Measurements from ENCODE around the gene CYLD. TPM values are rescaled to one million over a fixed set of nuclear protein-coding genes. Genes with fewer than 3 reads are reported as not detected.
A peak's percentile ranks its signal among the peaks of the same experiment; 100 is the strongest.

CYLD gene
- total RNA-seq, 1 experiment from 2014 or later: 9.8 TPM

DNA sequence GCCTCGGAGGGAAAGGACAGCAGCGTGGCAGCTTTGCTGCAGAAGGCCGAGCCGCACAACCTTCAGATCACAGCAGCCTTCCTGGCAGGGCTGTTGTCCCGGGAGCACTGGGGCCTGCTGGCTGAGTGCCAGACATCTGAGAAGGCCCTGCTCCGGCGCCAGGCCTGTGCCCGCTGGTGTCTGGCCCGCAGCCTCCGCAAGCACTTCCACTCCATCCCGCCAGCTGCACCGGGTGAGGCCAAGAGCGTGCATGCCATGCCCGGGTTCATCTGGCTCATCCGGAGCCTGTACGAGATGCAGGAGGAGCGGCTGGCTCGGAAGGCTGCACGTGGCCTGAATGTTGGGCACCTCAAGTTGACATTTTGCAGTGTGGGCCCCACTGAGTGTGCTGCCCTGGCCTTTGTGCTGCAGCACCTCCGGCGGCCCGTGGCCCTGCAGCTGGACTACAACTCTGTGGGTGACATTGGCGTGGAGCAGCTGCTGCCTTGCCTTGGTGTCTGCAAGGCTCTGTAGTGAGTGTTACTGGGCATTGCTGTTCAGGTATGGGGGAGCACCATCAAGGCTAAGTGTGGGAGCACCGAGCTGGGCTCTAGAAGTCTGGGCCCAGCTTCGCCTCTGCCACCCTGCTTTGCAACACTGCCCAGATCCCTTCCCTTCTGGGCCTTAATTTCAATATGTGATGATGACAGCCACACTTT is 29.9 kb upstream of the CYLD start:
- H3K27me3 Mint-ChIP-seq (ENCODE audit: insufficient read depth, unreplicated experiment): no peaks in the 10 kb centered on the region
- TF ChIP-seq, protein P1, sequence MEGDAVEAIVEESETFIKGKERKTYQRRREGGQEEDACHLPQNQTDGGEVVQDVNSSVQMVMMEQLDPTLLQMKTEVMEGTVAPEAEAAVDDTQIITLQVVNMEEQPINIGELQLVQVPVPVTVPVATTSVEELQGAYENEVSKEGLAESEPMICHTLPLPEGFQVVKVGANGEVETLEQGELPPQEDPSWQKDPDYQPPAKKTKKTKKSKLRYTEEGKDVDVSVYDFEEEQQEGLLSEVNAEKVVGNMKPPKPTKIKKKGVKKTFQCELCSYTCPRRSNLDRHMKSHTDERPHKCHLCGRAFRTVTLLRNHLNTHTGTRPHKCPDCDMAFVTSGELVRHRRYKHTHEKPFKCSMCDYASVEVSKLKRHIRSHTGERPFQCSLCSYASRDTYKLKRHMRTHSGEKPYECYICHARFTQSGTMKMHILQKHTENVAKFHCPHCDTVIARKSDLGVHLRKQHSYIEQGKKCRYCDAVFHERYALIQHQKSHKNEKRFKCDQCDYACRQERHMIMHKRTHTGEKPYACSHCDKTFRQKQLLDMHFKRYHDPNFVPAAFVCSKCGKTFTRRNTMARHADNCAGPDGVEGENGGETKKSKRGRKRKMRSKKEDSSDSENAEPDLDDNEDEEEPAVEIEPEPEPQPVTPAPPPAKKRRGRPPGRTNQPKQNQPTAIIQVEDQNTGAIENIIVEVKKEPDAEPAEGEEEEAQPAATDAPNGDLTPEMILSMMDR (IDR thresholded peaks at IDR 0.05; ENCODE audit: insufficient read depth in 1 of 2, low read depth in 1 of 2, low read length in 1 of 2, severe bottlenecking in 1 of 2, unreplicated experiment in 1 of 2): no peak
- no peak for DNase-seq
- ChIA-PET CTCF (no interaction called here), POLR2A (no interaction called here)
- no TSS peak for BruUV-seq (replicated peaks)
- no peaks in the 10 kb centered on the region for H3K27me3 ChIP-seq (replicated peaks; ENCODE audit: control insufficient read depth, insufficient read depth, low read length)
- intact Hi-C loops (cut with micrococcal nuclease; ENCODE audit: unreplicated experiment): no loop called here
- H3K4me3 ChIP-seq (ENCODE audit: low read depth, low read length): no peak overlapping the region
- no peaks in the 10 kb centered on the region for H3K4me1 Mint-ChIP-seq (ENCODE audit: low read depth, unreplicated experiment)
- H3K4me1 ChIP-seq: 0 out of 2 replicates have a peak, but pooled peaks cover 5% of the 10 kb centered on the region
- no peaks in the 10 kb centered on the region for H3K9me3 Mint-ChIP-seq (ENCODE audit: unreplicated experiment)
- H3K36me3 ChIP-seq (ENCODE audit: control insufficient read depth, insufficient read depth, low read length): no peaks in the 10 kb centered on the region
- H3K4me3 Mint-ChIP-seq (ENCODE audit: unreplicated experiment): no peak overlapping the region
- H3K36me3 Mint-ChIP-seq (ENCODE audit: insufficient read depth, unreplicated experiment): no peaks in the 10 kb centered on the region
- 0 out of 2 replicates have a peak, but pooled peaks cover 3% of the 10 kb centered on the region for H3K9me3 ChIP-seq
- no peak overlapping the region for H3K27ac Mint-ChIP-seq (ENCODE audit: unreplicated experiment)

DNA sequence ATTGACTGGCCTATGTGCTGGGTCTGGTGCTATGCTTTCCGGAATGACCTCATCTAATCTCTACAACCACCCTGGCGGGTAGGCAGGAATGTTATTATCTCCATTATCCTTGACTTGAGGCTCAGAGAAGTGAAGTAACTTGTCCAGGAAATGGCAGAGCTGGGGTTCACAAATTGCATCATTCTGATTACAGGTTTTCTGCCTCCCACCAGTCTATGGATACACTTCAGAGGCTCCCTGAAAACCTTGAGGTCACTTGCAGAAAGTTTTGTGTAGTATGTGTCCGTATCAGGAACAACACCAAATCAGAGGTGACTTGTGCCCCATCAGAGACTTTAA is 29.4 kb upstream of the CYLD start:
- ChIA-PET CTCF (no interaction called here), POLR2A (no interaction called here)
- no TSS peak for BruUV-seq (replicated peaks)
- H3K36me3 Mint-ChIP-seq (ENCODE audit: insufficient read depth, unreplicated experiment): no peaks in the 10 kb centered on the region
- Histone ChIP-seq H3K9me3 (no peaks in the 10 kb centered on the region), H3K36me3 (ENCODE audit: control insufficient read depth, insufficient read depth, low read length) (no peaks in the 10 kb centered on the region), H3K4me1 (0 out of 2 replicates have a peak, but pooled peaks cover 7% of the 10 kb centered on the region), H3K4me3 (ENCODE audit: low read depth, low read length) (no peak overlapping the region), H3K27me3 (replicated peaks; ENCODE audit: control insufficient read depth, insufficient read depth, low read length) (no peaks in the 10 kb centered on the region)
- no peak for DNase-seq
- H3K4me3 Mint-ChIP-seq (ENCODE audit: unreplicated experiment): no peak overlapping the region
- no peaks in the 10 kb centered on the region for H3K4me1 Mint-ChIP-seq (ENCODE audit: low read depth, unreplicated experiment)
- H3K27ac Mint-ChIP-seq (ENCODE audit: unreplicated experiment): no peak overlapping the region
- H3K9me3 Mint-ChIP-seq (ENCODE audit: unreplicated experiment): no peaks in the 10 kb centered on the region
- no peaks in the 10 kb centered on the region for H3K27me3 Mint-ChIP-seq (ENCODE audit: insufficient read depth, unreplicated experiment)
- intact Hi-C loops (cut with micrococcal nuclease; ENCODE audit: unreplicated experiment): no loop called here
- TF ChIP-seq, protein P1 (IDR thresholded peaks at IDR 0.05; ENCODE audit: insufficient read depth in 1 of 2, low read depth in 1 of 2, low read length in 1 of 2, severe bottlenecking in 1 of 2, unreplicated experiment in 1 of 2): no peak

DNA sequence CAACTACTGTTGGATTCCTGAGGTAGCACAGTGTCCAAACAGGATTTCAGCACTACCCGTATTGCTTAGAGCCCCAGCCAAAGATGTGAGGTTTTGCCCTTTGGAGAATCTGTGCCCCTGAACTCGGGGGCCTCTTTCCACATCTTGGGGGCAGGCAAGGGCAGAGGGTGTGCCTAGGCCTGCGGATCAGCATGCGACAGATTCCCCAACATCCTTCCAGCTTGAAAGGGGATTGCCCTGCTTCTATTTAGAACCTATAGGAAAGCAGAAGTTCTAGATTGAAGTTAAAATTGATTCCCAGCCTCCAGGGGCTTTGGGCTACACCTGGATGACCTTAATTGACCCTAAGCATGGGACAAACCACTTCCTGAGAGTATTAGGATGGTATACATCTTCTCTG is 28.9 kb upstream of the CYLD start:
- no peaks in the 10 kb centered on the region for H3K36me3 Mint-ChIP-seq (ENCODE audit: insufficient read depth, unreplicated experiment)
- Histone ChIP-seq H3K27me3 (replicated peaks; ENCODE audit: control insufficient read depth, insufficient read depth, low read length) (no peaks in the 10 kb centered on the region), H3K9me3 (no peaks in the 10 kb centered on the region), H3K4me3 (ENCODE audit: low read depth, low read length) (no peak overlapping the region), H3K36me3 (ENCODE audit: control insufficient read depth, insufficient read depth, low read length) (no peaks in the 10 kb centered on the region), H3K4me1 (0 out of 2 replicates have a peak, but pooled peaks cover 7% of the 10 kb centered on the region)
- DNase-seq: no peak
- ChIA-PET CTCF (no interaction called here), POLR2A (no interaction called here)
- intact Hi-C loops (cut with micrococcal nuclease; ENCODE audit: unreplicated experiment): no loop called here
- BruUV-seq (replicated peaks): no TSS peak
- H3K9me3 Mint-ChIP-seq (ENCODE audit: unreplicated experiment): no peaks in the 10 kb centered on the region
- H3K4me3 Mint-ChIP-seq (ENCODE audit: unreplicated experiment): no peak overlapping the region
- TF ChIP-seq, protein P1 (IDR thresholded peaks at IDR 0.05; ENCODE audit: insufficient read depth in 1 of 2, low read depth in 1 of 2, low read length in 1 of 2, severe bottlenecking in 1 of 2, unreplicated experiment in 1 of 2): no peak
- peak overlapping the region; percentile 30 for H3K27ac Mint-ChIP-seq (ENCODE audit: unreplicated experiment)
- H3K27me3 Mint-ChIP-seq (ENCODE audit: insufficient read depth, unreplicated experiment): no peaks in the 10 kb centered on the region
- H3K4me1 Mint-ChIP-seq (ENCODE audit: low read depth, unreplicated experiment): no peaks in the 10 kb centered on the region

Measured in Caco-2 (cell line).